Measurements from ENCODE around the gene UPP1.
"Not testable (repeated sequence)": the region's sequence is repeated elsewhere in the genome, so short reads cannot be mapped to it uniquely, and the experiment has no call there.

The UPP1 gene

DNA sequence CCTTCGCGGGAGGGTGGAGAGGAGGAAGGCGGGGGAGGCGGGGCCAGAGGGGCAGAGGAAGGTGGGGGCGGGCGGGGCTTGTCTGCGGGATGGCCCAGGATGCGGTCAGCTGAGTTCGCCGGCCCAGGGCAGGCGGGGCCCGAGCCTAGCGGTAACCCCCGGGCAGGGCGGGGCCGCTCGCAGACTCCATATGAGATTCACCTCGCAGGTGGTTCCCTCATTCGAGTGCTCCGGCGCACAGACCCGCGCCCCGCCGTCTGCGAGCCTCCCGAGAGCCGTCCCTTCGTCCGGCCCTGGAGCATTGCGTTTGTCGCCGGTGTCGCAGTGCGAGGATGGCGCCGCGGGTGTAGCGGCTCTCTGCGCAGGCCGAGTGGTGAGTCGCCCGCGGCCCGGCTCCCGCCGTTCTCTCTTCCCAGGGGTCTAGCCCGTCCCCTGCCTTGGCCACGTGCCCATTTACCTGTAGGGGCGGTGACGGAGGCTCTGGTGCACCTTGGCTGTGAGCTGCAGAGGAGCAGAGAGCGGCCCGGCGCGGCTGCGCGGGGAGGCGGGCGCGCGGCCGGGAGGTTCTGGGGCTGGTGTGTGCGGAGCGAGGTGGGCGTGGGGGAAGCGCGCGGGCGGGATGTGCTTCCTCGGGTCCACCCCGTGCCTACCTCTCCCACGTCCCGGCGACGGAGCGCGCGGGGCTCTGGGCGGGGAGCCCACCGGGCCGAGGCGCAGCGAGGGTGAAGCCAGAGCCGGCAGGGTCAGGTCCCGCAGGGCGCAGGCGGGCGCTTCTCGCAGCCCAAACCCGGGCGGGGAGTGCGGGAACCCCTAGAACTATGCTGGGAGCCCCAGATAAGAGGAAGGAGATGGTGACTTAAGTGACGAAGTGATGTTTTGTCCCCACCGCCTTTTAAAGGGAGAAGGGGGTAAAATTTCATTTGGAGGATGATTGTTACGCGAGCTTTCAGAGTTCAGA, at the start of gene UPP1:
Gene UPP1, plus strand, starts transcription at position 220 of the 958 bp plus-strand sequence. CDS start 5,519 bp downstream, outside the sequence.
- DNase-seq = peak in 1 of 2 donors; percentile 92

DNA sequence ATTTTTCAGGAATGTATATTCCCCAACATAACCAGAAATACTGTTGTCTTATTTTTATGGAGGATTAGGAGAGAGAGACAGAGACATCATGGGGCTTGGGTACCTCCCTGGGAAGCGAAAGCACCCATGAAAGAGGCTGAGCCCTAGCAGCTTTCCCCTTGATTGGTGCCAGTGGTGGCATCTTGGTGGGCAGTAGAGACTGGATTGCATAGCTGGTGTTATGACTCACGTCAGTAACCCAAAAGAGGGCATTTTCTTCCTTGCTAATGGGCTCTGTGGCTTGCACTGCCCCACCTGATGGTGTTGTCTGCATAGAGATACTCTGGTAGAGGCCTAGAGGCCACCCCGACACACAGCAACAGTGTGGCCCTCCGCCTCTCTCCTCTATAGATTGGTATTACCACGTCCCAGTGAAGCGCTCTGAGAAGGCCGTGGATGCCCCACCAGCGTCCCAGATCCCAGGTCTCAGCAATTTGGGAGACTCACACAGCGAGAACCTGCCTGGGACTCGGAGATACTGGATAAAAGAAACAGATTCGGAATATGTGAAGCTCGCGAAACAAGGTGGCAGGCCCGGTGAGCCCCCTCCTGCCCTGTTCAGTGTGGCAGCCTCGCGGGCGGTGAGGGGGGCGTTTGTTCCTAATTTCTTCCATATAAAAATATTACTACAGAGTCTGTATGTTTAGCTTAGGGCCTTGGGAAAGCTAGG, 48.0 kb upstream of the UPP1 start:
- DNase-seq = no peak

DNA sequence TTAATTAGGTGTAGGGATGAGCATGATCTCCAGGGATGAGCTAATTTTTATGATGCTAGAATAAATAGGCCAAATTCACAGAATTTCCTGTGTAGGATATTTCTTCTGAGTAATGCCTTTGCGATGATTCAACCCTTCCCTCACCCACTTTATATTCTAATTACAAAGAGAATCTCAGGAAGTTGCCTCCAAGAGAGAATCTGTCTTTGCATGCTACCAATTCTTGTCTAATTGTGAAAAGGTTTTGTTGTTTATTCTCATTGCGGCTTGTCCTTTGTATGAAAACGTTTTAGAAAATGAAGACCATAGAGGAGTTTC, 47.5 kb upstream of the UPP1 start:
- no peak for DNase-seq

GRCh38 chr7:48042216-48042615, 46.8 kb upstream of the UPP1 start:
- DNase-seq = no peak

- DNase-seq = no peak
Observed at GRCh38 chr7:48042636-48043035, 46.4 kb upstream of the UPP1 start.

DNA sequence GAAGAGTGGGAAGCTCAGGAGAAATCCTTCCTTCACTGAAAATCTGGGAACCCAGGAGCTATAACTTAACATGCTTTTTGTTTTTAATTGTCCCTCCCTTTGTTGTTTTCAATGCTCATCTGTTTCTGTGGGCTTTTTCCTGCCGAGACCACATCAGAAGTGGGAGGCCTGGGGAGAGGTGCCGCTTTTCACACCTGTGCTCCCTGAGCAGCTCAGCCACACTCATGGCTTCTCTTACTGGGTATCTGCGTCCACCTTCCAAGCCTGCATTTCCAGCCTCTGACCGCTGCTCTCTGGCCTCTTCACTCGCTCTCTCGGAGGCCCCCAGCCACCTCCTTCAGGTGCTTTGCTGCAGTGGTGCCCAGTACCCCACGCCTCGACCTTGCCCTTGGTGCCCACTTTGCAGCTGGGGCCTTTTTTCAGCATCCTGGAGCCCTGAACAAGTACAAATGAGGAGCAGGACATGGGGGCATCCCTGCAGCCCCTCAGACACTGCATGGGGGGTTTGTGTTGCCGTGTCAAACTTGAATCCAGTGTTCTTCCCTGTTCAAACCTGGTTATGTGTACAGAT, 43.8 kb upstream of the UPP1 start:
- DNase-seq = peak in 1 of 2 donors; percentile 26

GRCh38 chr7:48046458-48046857, 42.6 kb upstream of the UPP1 start:
- peak; percentile 32 to 40 for DNase-seq

DNA sequence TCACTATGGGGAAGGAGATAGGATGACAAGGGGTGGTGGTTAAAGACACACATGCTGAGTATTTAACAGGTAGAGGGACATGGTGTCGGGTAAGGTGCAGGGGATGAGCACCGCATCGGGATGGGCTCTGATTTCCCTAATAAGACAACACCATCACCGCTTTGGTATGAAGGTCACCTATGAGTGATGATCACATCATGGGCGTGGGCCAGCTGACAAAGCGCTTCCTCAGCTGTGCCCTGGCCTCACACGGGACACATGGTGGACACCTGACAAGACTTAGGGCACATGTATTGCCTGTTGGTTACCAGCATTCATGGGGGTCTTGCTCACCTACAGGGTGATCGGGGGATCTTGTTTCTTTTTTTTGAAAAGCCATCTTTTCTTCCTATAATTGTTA, 41.0 kb upstream of the UPP1 start:
- no peak for DNase-seq

DNA sequence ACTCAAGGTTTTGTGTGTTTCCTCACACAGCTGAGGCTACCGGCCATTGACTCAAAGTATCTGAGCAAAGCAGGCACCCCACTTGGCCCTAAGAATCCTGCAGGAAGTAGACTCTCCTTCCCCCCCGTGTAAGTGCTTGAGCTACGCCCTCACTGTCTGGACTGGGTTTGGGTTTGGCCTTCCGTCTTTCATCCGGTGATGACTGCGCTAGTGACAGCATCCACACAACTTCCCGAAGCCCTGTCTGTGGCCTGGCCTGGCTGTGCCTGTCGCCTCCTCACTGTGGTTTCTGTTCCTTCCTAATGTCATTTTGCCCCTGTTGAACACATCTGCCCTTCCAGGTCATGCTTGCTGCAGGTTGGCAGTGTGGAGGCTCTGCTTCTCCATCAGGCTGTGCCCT, 39.2 kb upstream of the UPP1 start:
- DNase-seq = peak; percentile 8 to 14

GRCh38 chr7:48052748-48053147, 36.3 kb upstream of the UPP1 start:
- DNase-seq = peak in 1 of 2 donors; percentile 17

DNA sequence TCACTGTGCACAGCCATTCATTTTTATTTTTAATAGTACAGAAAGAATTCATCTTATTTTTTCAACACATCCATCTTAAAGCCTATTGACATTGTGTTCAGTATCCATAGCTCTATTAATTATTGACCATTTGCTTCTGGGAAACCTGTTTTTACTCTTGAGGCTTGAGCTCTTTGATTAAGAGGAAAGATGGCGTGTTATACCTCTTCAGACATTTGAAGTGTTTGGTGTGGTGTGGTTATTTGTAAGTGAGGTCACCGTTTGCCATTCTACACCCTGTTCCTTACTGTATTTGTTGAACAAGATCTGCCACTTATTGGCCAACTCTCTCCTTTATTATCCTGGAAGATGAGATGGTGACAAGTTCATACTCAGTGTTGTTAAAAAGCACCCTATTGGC, 35.3 kb upstream of the UPP1 start:
- no peak for DNase-seq

DNA sequence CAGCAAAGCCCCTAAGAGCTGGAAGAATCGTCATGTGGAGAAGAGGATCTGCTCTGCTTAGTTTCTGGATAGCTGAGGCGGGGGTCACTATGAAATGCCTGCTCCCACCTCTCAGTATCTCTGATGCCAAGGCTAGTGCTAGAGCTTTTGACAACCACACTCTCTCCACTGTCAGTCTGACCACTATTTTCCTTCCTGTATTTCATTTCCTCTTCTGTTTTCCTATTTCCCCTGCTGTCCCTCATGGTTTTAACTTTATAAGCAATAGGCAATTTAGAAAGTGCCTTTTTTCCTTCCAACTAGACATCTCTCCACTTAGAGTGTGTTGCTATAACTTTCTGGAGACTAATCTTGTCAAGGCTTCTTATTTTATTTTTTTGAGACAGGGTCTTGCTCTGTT, 30.1 kb upstream of the UPP1 start:
- DNase-seq = no peak

DNA sequence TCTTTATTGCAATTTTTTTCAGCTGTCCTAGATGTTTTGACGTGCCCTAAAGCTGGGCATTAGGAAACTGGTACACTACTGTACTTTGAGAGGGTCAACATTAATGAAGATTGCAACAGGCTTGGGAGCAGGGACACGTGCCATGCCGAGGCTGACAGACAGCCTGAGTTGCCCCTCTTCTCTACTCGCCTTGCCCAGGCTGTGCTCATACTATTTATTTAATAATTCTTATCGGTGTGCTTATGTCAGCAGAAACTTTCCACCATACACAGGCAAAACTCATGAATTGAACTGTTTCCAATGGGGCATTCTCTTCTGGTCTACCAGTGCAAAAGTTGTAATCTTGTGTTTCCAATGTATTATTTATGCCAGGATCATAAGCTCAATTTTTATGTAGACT, 29.4 kb upstream of the UPP1 start:
- DNase-seq = no peak

DNA sequence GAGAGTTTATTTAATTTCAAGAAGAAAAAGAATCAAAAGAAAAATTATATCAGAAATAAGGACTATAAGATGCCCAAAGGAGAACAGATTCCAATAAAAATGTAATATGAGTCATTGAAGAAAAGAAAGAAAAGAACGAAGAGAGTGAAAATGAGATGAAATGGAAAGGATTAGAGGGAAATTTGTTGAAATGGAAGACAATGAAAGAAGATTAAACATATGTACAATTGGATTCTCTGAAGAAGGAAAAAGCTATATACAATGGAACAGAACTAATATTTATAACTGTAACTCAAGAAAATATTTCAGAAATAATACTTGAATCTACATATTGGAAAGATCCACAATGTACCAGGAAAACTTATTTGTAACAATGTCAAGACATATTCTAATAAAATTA, 25.1 kb upstream of the UPP1 start:
- no peak for DNase-seq

DNA sequence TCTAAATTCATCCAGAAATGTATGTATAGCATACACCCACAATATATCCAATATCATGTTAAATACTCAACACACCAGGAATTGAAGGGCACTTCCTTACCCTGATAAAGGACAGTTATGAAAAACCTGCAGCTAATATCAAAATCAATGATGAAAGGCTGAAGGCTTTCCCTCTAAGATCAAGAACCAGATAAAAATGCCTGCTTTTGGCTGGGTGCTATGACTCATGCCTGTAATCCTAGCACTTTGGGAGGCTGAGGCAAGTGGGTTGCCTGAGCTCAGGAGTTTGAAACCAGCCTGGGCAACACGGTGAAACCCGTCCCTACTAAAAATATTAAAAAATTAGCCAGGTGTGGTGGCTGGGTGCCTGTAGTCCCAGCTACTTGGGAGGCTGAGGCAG, 21.6 kb upstream of the UPP1 start:
- no peak for DNase-seq

- DNase-seq = no peak
Observed at GRCh38 chr7:48074204-48074654, 14.8 kb upstream of the UPP1 start.

DNA sequence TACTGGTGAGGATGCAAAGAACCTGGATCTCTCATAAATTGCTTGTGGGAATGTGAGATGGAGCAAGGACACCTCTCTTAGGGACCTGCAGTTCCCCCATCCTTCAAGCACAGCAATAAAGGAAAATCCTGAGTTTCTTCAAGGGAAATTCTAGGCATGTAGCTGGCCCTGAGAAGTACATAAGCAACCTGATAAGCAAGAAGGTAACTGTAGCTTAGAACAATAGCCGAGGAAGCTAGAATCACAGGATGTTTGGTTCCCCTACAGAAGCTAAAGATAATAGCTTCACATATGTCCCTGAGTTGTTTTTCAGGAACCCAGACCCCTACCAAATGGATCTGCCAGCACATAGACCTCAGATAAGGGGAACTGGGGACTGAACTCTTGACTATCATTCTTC, 11.6 kb upstream of the UPP1 start:
- no peak for DNase-seq

GRCh38 chr7:48078470-48078869, 10.6 kb upstream of the UPP1 start:
- no peak for DNase-seq

GRCh38 chr7:48082378-48082777, 6.7 kb upstream of the UPP1 start:
- DNase-seq = not testable (repeated sequence)

DNA sequence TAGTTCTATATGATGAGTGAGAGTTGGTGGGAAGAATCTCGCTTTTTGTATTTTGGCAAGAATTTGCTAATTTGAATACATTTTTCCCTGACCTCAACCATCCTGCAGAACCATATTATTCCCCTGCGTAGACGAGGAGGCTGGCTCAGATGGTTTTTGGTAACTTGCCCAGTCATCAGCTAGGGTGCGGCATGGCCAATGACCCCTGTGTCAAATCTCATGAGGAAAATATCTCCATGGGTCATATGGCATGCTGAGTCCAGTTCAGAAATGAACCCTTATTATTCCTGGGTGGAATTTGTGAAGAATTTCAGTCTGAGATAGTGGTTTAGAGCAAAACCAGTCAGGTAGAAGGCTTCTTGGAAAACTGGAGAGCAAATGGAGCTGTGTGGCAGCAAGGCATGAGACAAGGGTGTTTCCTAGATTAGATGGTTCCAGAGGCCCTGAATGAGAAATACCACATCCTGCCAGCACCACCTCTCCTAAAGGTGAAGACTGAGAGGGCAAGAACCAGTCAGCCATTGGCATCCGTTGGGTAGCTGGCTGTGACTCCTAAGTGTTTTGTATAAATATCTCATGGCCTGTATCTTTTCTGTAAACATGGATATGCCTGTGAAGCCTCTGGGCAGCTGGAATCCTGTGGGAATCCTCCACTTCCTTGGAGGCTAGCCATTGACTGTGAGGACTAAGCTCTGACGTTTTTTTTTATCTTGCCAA, 5.8 kb upstream of the UPP1 start:
- peak in 1 of 2 donors; percentile 36 for DNase-seq

DNA sequence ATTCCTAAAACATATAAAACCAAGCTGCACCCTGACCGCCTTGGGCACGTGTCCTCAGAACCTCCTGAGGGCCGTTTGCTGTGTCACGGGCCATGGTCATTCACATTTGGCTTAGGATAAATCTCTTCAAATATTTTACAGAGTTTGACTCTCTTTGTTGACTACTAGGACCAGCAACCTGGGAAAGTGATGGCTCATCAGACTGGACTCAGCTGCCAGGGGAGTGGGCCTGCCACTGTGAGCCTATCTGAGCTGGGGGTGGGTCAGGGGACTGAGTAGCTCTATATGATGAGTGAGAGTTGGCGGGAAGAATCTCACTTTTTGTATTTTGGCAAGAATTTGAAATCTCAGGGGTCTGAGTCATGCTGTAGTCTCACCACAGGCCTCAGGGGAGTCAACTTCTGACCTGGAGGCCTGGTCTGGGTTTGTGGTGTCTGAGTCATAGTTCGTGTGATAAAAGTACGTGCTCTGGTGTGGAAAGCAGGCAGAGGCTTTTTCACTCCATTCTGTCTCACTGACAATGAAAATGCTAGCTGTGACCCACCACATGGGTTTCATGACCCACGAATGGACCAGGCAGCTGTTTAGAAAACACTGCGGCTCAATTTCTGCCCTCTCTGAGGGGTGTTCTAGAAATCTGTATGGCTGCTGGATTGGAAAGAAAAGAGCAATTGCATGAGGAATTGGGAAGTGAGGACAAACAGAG, 4.2 kb upstream of the UPP1 start:
- DNase-seq = peak; percentile 73 to 79

DNA sequence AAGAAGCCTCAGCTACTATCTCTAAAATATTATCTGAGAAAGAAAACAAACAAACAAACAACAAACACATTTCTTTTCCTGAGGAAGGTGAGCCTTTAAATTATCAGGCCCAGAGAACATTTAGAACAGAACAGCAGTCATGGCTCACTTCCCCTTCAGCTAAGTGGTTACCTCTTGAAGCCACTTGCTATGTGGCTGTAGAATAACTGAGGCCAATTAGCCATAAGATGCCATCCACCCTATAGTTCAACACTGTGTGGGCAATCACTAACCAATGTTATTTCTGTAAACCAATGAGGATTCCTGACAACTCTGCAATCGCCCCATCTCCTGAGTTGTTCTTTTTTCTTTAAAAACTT, 3.7 kb upstream of the UPP1 start:
- DNase-seq = no peak

DNA sequence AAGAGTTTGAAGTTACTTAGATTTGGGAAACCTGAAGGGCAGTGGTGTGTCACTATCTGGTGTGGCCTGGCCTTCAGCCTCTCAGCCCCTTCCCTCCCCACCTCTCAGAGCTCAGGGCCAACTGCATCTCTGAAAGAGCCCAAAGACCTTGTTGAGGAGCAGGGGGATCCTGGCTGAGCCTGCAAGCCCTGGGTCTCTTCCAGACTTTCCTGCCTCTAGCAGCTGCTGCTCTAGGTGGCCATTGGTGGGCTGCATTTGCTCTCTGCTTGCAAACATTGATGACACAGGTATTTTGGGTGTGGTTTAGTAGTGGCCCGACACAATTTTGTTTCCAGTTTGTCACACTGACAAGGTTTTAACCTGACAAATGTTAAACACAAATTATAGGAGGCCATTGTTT, 3.1 kb upstream of the UPP1 start:
- no peak for DNase-seq
